Mesenchymal stem cell (in vitro differentiated cells and primary cell): ENCODE data around the gene ARF6.
A peak's percentile ranks its signal among the peaks of the same experiment; 100 is the strongest.
"Not testable (repeated sequence)": the region's sequence is repeated elsewhere in the genome, so short reads cannot be mapped to it uniquely, and the experiment has no call there.

ENCODE experiments used
- DNase-seq: peaks from one replicate; pipeline ENCODE4 v3.0.0-alpha.2; 2013
- H2AFZ ChIP-seq: one replicate; pipeline ENCODE4 v1.6.1; 2013; ENCODE audit warnings: low read depth, mild to moderate bottlenecking, control low read depth, inconsistent platforms, low read length, moderate library complexity
- H2AK5ac ChIP-seq: 2 replicates; pipeline ENCODE4 v1.6.1; 2013; ENCODE audit warnings: low read length, moderate library complexity, mild to moderate bottlenecking, inconsistent platforms; ENCODE audit not compliant: severe bottlenecking
- H2BK120ac ChIP-seq: one replicate; pipeline ENCODE4 v1.6.1; 2013; ENCODE audit warnings: low read depth, mild to moderate bottlenecking, inconsistent platforms, low read length, moderate library complexity
- H2BK12ac ChIP-seq, 2 experiments: one replicate each; pipeline ENCODE4 v1.6.1; 2013; ENCODE audit warnings: inconsistent platforms in 2 of 2, low read length in 2 of 2, mild to moderate bottlenecking in 2 of 2, moderate library complexity in 2 of 2, control low read depth in 1 of 2
- H2BK15ac ChIP-seq: one replicate; pipeline ENCODE4 v1.6.1; 2013; ENCODE audit warnings: mild to moderate bottlenecking, low read depth, inconsistent platforms; ENCODE audit not compliant: poor library complexity, severe bottlenecking
- H2BK5ac ChIP-seq: 2 replicates; pipeline ENCODE4 v1.6.1; 2013; ENCODE audit warnings: low read depth, mild to moderate bottlenecking, low read length, control low read depth, inconsistent platforms; ENCODE audit not compliant: poor library complexity, severe bottlenecking
- H3K14ac ChIP-seq, 2 experiments: one replicate each; pipeline ENCODE4 v1.6.1; 2013; ENCODE audit warnings: inconsistent platforms in 2 of 2, low read length in 2 of 2, control low read depth in 1 of 2, mild to moderate bottlenecking in 1 of 2, moderate library complexity in 1 of 2
- H3K18ac ChIP-seq, 2 experiments: one replicate each; pipeline ENCODE4 v1.6.1; 2013; ENCODE audit warnings: inconsistent platforms in 2 of 2, low read length in 2 of 2, control low read depth in 1 of 2, low read depth in 1 of 2, mild to moderate bottlenecking in 1 of 2
- H3K23ac ChIP-seq, 2 experiments: one replicate each; pipeline ENCODE4 v1.6.1; 2013; ENCODE audit warnings: inconsistent platforms in 2 of 2, low read length in 2 of 2, mild to moderate bottlenecking in 2 of 2, moderate library complexity in 2 of 2, control low read depth in 1 of 2
- H3K27ac ChIP-seq: 2 replicates; pipeline ENCODE4 v1.5.1; 2013; ENCODE audit warnings: mild to moderate bottlenecking, moderate library complexity, low read length, control low read depth, inconsistent platforms; ENCODE audit not compliant: poor library complexity, severe bottlenecking
- H3K27me3 ChIP-seq, 2 experiments: 2 replicates each; pipeline versions ENCODE4 v1.6.1 to v1.7.0; 2013; ENCODE audit warnings: low read length in 2 of 2, mild to moderate bottlenecking in 2 of 2, moderate library complexity in 2 of 2, control low read depth in 1 of 2, inconsistent platforms in 1 of 2; ENCODE audit not compliant: control insufficient read depth in 1 of 2, insufficient read depth in 1 of 2
- H3K36me3 ChIP-seq, 2 experiments: 2 replicates each; pipeline versions ENCODE4 v1.6.1 to v1.7.0; 2013; ENCODE audit warnings: low read length in 2 of 2, control low read depth in 1 of 2, inconsistent platforms in 1 of 2, low read depth in 1 of 2, mild to moderate bottlenecking in 1 of 2; ENCODE audit not compliant: insufficient read depth in 2 of 2, control insufficient read depth in 1 of 2
- H3K4ac ChIP-seq, 2 experiments: one replicate each; pipeline ENCODE4 v1.6.1; 2013; ENCODE audit warnings: inconsistent platforms in 2 of 2, low read length in 2 of 2, mild to moderate bottlenecking in 2 of 2, moderate library complexity in 2 of 2, control low read depth in 1 of 2, low read depth in 1 of 2
- H3K4me1 ChIP-seq: 2 replicates; pipeline ENCODE4 v1.6.1; 2013; ENCODE audit warnings: low read depth, low read length, control low read depth; ENCODE audit not compliant: control insufficient read depth, insufficient read depth
- H3K4me2 ChIP-seq: 2 replicates; pipeline ENCODE4 v1.6.1; 2013; ENCODE audit warnings: low read length, mild to moderate bottlenecking, inconsistent platforms; ENCODE audit not compliant: poor library complexity, severe bottlenecking
- H3K4me3 ChIP-seq, 2 experiments: 2 replicates each; pipeline versions ENCODE4 v1.5.1 to v1.7.0; 2013; ENCODE audit warnings: low read length in 2 of 2, mild to moderate bottlenecking in 2 of 2, control low read depth in 1 of 2, low read depth in 1 of 2; ENCODE audit not compliant: insufficient read depth in 1 of 2
- H3K79me1 ChIP-seq: replicated peaks from 2 replicates; pipeline ENCODE4 v1.6.1; 2013; ENCODE audit warnings: mild to moderate bottlenecking, control low read depth, low read length, inconsistent platforms; ENCODE audit not compliant: poor library complexity, severe bottlenecking
- H3K9ac ChIP-seq: 2 replicates; pipeline ENCODE4 v1.7.0; 2013; ENCODE audit warnings: mild to moderate bottlenecking, low read length, moderate library complexity
- H3K9me3 ChIP-seq: 2 replicates; pipeline ENCODE4 v1.7.0; 2013; ENCODE audit warnings: mild to moderate bottlenecking, low read length; ENCODE audit not compliant: control insufficient read depth
- H4K8ac ChIP-seq: one replicate; pipeline ENCODE4 v1.6.1; 2013; ENCODE audit warnings: inconsistent platforms, mild to moderate bottlenecking, low read length, moderate library complexity
- H4K91ac ChIP-seq: one replicate; pipeline ENCODE4 v1.6.1; 2013; ENCODE audit warnings: mild to moderate bottlenecking, low read length, inconsistent platforms
- WGBS: methylation state at CpG from one replicate; pipeline ENCODE4 v1.1.7; 2013; ENCODE audit warnings: mixed read lengths; 5-methylcytosine and 5-hydroxymethylcytosine counted together

ARF6 gene

GRCh38 chr14:49867831-49868719, 24.8 kb upstream of the ARF6 start:
- H3K23ac ChIP-seq = no peak overlapping the region
- peak overlapping the region; percentile 64 for H2BK120ac ChIP-seq
- peak overlapping the region; percentile 2 to 46 for H3K4ac ChIP-seq
- peak overlapping the region; percentile 51 for H3K27ac ChIP-seq
- peaks cover 3% of the 10 kb centered on the region for H3K79me1 ChIP-seq
- H4K91ac ChIP-seq = peak overlapping the region; percentile 68
- no peaks in the 10 kb centered on the region for H3K36me3 ChIP-seq
- 3% methylated on average over 44 of the region's 57 CpGs for WGBS
- peak overlapping the region; percentile 52 for H2BK15ac ChIP-seq
- H2BK12ac ChIP-seq = no peak overlapping the region
- peak overlapping the region; percentile 60 for H2AFZ ChIP-seq
- H4K8ac ChIP-seq = peak overlapping the region; percentile 92
- H3K9me3 ChIP-seq = no peaks in the 10 kb centered on the region
- DNase-seq = peak; percentile 95
- peak overlapping the region in 1 of 2 experiments; percentile 97 for H3K14ac ChIP-seq
- peaks cover 1% of the 10 kb centered on the region for H3K4me1 ChIP-seq
- peak overlapping the region; percentile 93 for H3K9ac ChIP-seq
- H2BK5ac ChIP-seq = no peak overlapping the region
- H3K18ac ChIP-seq = peak overlapping the region; percentile 91 to 96
- no peaks in the 10 kb centered on the region for H3K27me3 ChIP-seq
- peak overlapping the region; percentile 91 for H3K4me2 ChIP-seq
- no peak overlapping the region for H2AK5ac ChIP-seq
- H3K4me3 ChIP-seq = peak overlapping the region; percentile 65 to 78

GRCh38 chr14:49868720-49869114, 24.2 kb upstream of the ARF6 start:
- Histone ChIP-seq H2AK5ac (no peak overlapping the region), H3K4me3 (peak overlapping the region in 1 of 2 experiments; percentile 78), H3K9ac (peak overlapping the region; percentile 93), H3K23ac (no peak overlapping the region), H2AFZ (no peak overlapping the region), H4K8ac (no peak overlapping the region), H3K4me1 (peaks cover 1% of the 10 kb centered on the region), H3K9me3 (no peaks in the 10 kb centered on the region), H2BK12ac (no peak overlapping the region), H4K91ac (no peak overlapping the region), H3K18ac (no peak overlapping the region), H3K36me3 (no peaks in the 10 kb centered on the region), H2BK120ac (no peak overlapping the region), H3K27me3 (no peaks in the 10 kb centered on the region), H3K4ac (no peak overlapping the region), H3K79me1 (peaks cover 3% of the 10 kb centered on the region), H3K4me2 (peak overlapping the region; percentile 91), H2BK5ac (no peak overlapping the region), H3K27ac (no peak overlapping the region), H2BK15ac (no peak overlapping the region), H3K14ac (no peak overlapping the region)
- no peak for DNase-seq
- WGBS = 91% methylated on average over 5 of the region's 5 CpGs

- Histone ChIP-seq H2BK120ac (no peak overlapping the region), H3K14ac (no peak overlapping the region), H3K4me2 (no peak overlapping the region), H3K27me3 (no peaks in the 10 kb centered on the region), H3K36me3 (no peaks in the 10 kb centered on the region), H3K4me3 (no peak overlapping the region), H3K27ac (no peak overlapping the region), H4K8ac (no peak overlapping the region), H2AFZ (no peak overlapping the region), H3K23ac (no peak overlapping the region), H3K9me3 (no peaks in the 10 kb centered on the region), H3K4ac (no peak overlapping the region), H3K79me1 (no peaks in the 10 kb centered on the region), H4K91ac (no peak overlapping the region), H3K18ac (no peak overlapping the region), H2BK12ac (no peak overlapping the region), H3K4me1 (peaks cover 2% of the 10 kb centered on the region), H2BK5ac (no peak overlapping the region), H3K9ac (no peak overlapping the region), H2AK5ac (no peak overlapping the region), H2BK15ac (no peak overlapping the region)
- no peak for DNase-seq
- whole genome bisulfite sequencing = 100% methylated on average over 4 of the region's 6 CpGs
Observed at GRCh38 chr14:49870908-49871307, 22.0 kb upstream of the ARF6 start.

DNA sequence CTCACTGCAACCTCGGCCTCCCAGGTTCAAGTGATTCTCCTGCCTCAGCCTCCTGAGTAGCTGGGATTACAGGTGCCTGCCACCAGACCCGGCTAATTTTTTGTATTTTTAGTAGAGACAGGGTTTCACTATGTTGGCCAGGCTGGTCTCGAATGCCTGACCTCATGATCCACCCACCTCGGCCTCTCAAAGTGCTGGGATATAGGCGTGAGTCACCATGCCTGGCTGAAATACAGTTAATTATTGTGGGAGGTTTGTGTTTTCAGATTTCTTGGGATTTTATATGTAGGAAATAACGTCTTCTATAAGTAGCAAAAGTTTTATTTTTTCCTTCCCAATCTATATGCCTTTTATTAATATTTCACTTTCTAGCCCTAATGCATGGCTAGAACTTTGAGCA, 19.3 kb upstream of the ARF6 start:
- H3K23ac ChIP-seq, H3K14ac ChIP-seq, H3K4ac ChIP-seq, H2BK120ac ChIP-seq, H3K4me3 ChIP-seq, H3K4me2 ChIP-seq, H4K8ac ChIP-seq, H3K36me3 ChIP-seq, H3K9ac ChIP-seq, H2AK5ac ChIP-seq, H3K79me1 ChIP-seq, H2AFZ ChIP-seq, H3K9me3 ChIP-seq, H4K91ac ChIP-seq, H2BK5ac ChIP-seq, H3K27ac ChIP-seq, H3K4me1 ChIP-seq, DNase-seq, H3K18ac ChIP-seq, H3K27me3 ChIP-seq, H2BK12ac ChIP-seq, H2BK15ac ChIP-seq: not testable (repeated sequence)
- WGBS = 81% methylated on average over 4 of the region's 6 CpGs
